GM13976 (cell line): Measurements from ENCODE around the gene WDR45B.

ENCODE experiments used
- DNase-seq: peaks from one replicate; pipeline ENCODE4 v3.0.0; 2012; ENCODE audit warnings: low spot score
- in situ Hi-C: fragments of 300-500 bp; cut with MboI; formaldehyde crosslinking; loops from one replicate; pipeline ENCODE4 v1.12.0; 2022; ENCODE audit warnings: low sequenced_read_pairs, mixed read lengths, inconsistent platforms; ENCODE audit not compliant: unreplicated experiment
- TF ChIP-seq, protein P1 (sequence below): IDR thresholded peaks from 2 replicates; pipeline ENCODE4 v1.5.1; 2012; ENCODE audit warnings: borderline replicate concordance, mild to moderate bottlenecking; ENCODE audit not compliant: insufficient read depth; ENCODE audit errors: extremely low read depth, missing control alignments, control extremely low read depth

Gene WDR45B

DNA sequence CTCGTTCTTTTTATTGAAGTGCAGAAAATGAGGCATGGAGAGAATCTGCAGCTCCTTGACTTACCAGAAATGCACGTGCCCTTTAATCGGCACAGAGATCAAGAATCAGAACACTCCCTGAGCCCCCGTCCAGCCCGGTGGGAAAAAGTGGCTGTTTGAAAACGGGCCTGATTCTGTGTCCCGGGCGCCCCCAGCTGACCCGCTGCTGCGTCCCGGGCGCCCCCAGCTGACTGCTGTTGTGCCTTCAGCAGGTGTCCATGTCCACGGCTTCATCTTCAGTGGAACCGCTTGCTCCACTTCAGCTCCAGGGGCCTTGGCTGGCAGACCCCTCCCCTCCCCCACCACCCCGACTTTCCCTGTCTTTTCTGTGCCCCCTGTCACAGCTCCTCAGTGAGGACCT, 81.0 kb downstream of the WDR45B start:
- in situ Hi-C loops, result no loop called here
- TF ChIP-seq, protein P1, sequence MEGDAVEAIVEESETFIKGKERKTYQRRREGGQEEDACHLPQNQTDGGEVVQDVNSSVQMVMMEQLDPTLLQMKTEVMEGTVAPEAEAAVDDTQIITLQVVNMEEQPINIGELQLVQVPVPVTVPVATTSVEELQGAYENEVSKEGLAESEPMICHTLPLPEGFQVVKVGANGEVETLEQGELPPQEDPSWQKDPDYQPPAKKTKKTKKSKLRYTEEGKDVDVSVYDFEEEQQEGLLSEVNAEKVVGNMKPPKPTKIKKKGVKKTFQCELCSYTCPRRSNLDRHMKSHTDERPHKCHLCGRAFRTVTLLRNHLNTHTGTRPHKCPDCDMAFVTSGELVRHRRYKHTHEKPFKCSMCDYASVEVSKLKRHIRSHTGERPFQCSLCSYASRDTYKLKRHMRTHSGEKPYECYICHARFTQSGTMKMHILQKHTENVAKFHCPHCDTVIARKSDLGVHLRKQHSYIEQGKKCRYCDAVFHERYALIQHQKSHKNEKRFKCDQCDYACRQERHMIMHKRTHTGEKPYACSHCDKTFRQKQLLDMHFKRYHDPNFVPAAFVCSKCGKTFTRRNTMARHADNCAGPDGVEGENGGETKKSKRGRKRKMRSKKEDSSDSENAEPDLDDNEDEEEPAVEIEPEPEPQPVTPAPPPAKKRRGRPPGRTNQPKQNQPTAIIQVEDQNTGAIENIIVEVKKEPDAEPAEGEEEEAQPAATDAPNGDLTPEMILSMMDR, result no peak
- DNase-seq, result no peak

DNA sequence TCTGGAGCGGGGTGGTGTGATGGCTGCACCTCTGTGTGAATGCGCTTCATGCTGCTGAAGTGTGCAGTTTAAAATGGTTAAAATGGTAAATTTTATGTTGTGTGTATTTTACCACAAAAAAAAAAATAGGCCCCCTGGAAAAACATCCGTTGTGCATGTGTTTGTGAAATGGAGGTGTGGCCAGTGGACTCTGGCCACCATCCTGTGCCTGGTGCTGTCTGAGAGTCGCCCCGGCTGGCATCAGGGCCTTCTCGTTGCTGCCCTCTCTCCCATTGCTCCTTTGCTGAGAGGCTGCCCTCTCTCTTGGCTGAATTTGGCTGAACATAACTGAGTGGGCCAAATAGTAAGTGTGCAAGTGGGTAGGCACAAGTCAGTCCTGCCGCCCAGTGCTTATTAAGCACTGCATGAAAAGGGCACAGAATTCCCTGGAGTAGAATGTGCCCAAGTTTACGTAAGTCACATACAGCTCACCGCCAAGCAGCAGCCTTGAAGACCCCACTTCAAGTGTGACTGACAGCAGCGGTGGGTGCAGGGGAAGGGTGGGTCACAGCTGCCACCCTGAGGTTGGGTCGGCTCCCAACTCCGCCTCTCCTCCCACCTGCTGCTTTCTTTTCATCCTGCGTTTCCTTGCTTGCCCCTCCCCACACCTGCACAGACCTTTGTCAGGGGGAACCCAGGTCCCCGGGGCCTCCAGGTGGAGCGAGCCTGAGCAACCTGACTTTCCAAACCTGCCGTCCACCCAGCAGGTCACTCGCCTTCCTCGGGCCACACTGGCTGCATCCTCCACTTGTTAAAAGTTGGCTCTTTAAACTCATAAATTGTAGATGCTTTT, 81.9 kb downstream of the WDR45B start:
- DNase-seq, result no peak
- TF ChIP-seq, protein P1, result no peak
- in situ Hi-C loops, result no loop called here

DNA sequence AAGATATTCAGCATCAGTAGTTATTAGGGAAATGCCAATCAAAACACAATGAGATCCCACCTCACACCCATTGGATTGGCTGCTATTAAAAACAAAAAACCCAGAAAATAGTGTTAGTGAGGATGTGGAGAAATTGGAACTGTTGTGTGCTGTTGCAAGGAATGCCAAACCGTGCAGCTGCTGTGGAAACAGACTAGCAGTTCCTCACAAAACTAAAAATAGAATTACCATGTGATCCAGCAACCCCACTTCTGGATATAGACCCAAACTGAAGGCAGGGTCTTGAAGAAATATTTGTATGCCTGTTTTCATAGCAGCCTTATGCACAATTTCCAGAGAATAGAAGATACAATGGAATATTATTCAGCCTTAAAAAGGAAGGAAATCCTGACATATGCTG, 82.7 kb downstream of the WDR45B start:
- in situ Hi-C loops, result no loop called here
- TF ChIP-seq, protein P1, result no peak
- no peak for DNase-seq
